Activated CD8-positive, alpha-beta memory T cell treated with anti-CD3 and anti-CD28 coated beads for 24 hours (primary cell): ENCODE results near the gene CINP.
A peak's percentile ranks its signal among the peaks of the same experiment; 100 is the strongest.
"Not testable (repeated sequence)": the region's sequence is repeated elsewhere in the genome, so short reads cannot be mapped to it uniquely, and the experiment has no call there.

Experiments
- DNase-seq: peaks from one replicate; pipeline ENCODE4 v3.0.0-alpha.2; 2020

The CINP gene

GRCh38 chr14:102352213-102352612, 10.5 kb downstream of the CINP start:
- DNase-seq: no peak

GRCh38 chr14:102351593-102351992, 11.1 kb downstream of the CINP start:
- DNase-seq: not testable (repeated sequence)

GRCh38 chr14:102351023-102351422, 11.7 kb downstream of the CINP start:
- DNase-seq: no peak

DNA sequence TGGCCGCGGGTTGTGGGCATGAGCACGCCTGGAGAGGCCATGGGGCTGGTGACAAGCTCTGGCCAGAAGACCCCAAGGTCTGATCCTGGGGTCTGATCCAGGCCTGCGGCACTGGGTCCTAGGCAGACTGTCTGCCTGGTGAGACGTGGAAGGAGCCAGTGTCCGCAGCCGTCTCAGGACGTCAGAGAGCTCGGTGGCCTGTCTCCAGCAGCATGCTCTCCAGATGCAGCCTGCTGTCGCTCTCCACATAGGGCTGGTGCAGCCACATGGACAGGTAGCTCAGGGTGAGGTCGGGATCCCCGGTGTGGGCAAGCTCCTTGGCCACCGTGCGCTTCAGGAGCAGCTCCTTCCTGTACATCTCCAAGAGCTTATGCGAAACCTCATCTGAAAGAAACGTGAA, 14.3 kb downstream of the CINP start:
- no peak for DNase-seq

DNA sequence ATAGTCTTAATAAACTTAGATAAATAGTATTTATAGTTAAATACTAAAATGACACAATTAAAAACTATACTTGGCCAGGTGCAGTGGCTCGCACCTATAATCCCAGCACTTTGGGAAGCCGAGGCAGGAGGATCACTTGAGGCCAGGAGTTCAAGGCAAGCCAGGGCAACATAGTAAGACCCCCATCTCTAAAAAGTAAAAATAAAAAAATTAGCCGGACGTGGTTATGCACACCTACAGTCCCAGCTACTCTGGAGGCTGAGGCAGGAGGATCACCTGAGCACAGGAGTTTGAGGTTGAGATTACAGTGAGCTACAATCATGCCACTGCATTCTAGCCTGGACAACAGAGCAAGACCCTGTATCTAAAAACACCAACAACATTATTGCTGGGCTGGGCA, 16.0 kb downstream of the CINP start:
- DNase-seq: no peak

GRCh38 chr14:102345232-102345631, 17.5 kb downstream of the CINP start:
- no peak for DNase-seq

DNA sequence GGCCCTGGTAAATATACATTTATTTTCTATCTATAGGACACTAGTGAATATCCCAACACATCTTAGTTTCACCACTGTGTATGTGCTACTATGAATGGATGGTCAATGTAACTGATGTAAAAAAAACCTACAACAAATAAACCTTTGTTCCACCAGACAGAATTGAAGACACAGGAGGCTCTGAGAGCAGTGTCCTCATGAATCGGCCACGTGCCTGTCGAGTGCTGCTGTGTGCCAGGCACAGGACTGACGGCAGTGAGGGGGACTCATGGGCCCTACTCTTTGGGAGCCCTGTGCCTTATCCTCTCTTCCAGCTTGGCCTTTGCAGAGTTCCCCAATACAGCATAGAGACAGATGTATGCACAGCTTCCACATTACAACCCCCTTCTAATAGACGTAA, 18.2 kb downstream of the CINP start:
- DNase-seq: no peak

- no peak for DNase-seq
These were observed 18.6 kb downstream of the CINP start for GRCh38 chr14:102344084-102344483.

DNA sequence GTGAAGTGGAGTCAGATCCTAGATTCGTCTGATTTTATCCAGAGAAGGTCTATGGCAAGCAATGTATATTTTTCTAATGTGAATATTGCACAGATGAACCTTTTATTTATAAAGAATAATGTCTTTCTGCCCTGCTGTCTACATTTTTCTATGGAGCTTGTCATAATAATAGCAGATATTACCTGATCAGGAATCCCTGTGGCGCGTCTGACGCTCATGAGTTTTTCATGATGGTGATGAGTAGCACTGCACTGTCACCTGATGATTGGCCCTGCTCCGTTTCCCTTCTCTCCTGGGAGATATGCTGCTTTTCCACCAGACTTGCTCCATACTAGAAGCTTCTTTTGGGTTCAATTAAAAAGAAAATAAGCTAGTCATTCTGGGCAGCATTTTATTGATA, 20.5 kb downstream of the CINP start:
- DNase-seq: no peak

GRCh38 chr14:102341566-102341965, 21.1 kb downstream of the CINP start:
- DNase-seq: no peak

- no peak for DNase-seq
These were observed 24.0 kb downstream of the CINP start for GRCh38 chr14:102338724-102339123.

DNA sequence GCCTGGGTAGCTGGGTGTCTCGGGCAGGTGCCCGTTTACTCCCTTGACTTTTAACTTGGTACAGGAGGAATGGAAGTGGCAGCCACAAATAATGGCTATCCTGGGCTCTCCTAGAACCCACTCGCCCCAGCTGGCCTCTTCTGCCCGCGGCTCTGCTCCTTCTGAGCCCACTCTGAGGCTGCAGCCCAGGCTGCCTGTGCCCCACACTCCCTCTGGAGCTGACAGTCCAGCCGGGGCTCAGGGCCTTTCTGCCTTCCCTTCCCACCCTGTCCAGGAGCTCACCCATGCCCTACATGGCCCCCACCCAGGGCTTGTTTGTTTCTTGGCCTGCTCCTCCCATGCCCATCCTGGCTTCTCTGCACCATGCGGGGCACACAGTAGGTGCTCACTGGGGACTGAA, 27.5 kb downstream of the CINP start:
- DNase-seq: no peak

- DNase-seq: no peak
These were observed 28.6 kb downstream of the CINP start for GRCh38 chr14:102333795-102334705.

- no peak for DNase-seq
These were observed 29.3 kb downstream of the CINP start for GRCh38 chr14:102333390-102333789.

DNA sequence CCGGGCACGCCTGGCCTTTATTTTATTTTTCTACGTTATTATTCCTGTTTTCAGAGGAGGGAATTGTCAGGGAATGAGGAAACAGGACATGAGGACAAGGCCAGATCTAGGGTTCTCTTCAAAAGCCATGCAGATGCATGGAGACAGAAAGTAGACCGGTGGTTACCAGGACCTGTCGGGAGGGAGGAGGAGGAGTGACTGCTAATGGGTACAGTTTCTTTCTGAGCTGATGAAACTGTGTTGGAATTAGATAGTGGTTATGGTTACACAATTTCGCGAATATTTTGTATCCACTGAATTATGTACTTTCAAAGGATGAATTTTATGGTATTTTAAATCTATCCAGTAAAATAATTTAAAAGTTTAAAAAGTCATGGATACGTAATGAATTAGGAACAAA, 31.9 kb downstream of the CINP start:
- DNase-seq: no peak

DNA sequence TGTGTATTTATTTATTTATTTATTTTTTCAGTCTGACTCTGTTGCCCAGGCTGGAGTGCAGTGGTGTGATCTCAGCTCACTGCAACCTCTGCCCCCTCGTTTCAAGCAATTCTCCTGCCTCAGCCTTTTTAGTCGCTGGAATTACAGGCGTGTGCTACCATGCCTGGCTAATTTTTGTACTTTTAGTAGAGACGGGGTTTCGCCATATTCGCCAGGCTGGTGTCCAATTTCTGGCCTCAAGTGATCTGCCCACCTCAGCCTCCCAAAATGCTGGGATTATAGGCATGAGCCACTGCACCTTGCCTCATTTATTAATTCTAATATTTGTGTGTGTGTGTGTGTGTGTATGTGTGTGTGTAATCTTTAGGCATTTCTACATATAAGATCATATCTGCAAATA, 33.3 kb downstream of the CINP start:
- not testable (repeated sequence) for DNase-seq

DNA sequence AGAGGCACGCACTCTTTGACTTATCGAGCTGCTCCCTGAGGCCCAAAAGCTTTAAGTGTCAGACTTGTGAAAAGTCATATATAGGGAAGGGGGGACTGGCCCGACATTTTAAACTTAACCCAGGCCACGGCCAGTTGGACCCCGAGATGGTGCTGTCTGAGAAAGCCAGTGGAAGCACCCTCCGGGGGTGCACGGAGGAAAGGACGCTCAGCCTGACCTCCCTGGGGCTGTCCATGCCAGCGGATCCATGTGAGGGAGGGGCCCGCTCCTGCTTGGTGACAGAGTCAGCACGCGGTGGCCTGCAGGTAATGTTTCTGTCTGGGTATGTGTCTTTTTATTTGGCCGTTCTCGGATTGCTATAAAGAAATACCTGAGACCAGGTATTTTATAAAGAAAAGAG, 36.1 kb downstream of the CINP start:
- DNase-seq: no peak

DNA sequence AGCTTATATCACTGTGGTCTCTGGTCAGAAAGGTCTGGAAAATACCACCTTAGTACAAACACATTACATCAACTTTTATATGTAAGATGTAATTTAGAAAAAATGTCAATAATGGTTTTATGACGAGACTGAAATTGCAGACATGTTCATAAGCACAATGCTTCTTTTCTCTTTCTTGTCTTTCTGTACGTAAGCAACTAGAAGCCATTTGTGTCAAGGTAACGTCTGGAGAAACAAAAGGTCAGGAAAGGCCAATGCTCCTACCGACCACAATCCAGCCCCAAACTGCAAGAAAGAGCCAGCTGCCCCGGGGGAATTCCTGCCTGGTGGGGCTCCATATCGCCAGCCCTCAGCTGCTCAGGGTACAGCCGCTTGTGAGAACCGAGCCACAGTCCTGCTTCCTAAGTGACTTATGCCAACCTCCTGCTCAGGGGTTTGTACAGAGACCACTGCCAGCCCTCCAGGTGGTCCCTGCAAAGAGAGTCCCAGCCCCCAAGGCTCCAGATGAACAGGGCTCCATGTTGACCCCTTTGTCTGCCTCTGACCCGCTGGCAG, 36.8 kb downstream of the CINP start:
- DNase-seq: no peak

- DNase-seq: no peak
These were observed 39.6 kb downstream of the CINP start for GRCh38 chr14:102323102-102323501.

- no peak for DNase-seq
These were observed 41.0 kb downstream of the CINP start for GRCh38 chr14:102321456-102322422.

GRCh38 chr14:102320671-102321455, 41.8 kb downstream of the CINP start:
- DNase-seq: no peak

GRCh38 chr14:102320033-102320660, 42.5 kb downstream of the CINP start:
- DNase-seq: peak; percentile 83
